Measurements from ENCODE around the gene MYRFL. TPM values are rescaled to one million over a fixed set of nuclear protein-coding genes. Genes with fewer than 3 reads are reported as not detected.

The MYRFL gene
- total RNA-seq, 2 experiments from 2014 or later, result not detected

GRCh38 chr12:69969011-69969410 lies 144.0 kb downstream of the MYRFL start:
- no peak for ATAC-seq
- no peaks in the 10 kb centered on the region for H3K4me1 Mint-ChIP-seq (ENCODE audit: low read depth)
- DNase-seq, result no peak
- intact Hi-C loops (cut with micrococcal nuclease), result no loop called here
- H3K27me3 Mint-ChIP-seq, result no peaks in the 10 kb centered on the region
- H3K36me3 Mint-ChIP-seq (ENCODE audit: low read depth), result no peaks in the 10 kb centered on the region
- H3K27ac Mint-ChIP-seq, result no peak overlapping the region
- no peak for TF ChIP-seq CTCF (IDR thresholded peaks at IDR 0.05)
- no peaks in the 10 kb centered on the region for H3K9me3 Mint-ChIP-seq
- no peak overlapping the region for H3K4me3 Mint-ChIP-seq
- POLR2A ChIA-PET, result no interaction called here
- CTCF ChIA-PET, result no interaction called here

- intact Hi-C loops (cut with micrococcal nuclease), result no loop called here
- CTCF ChIA-PET, result interaction anchor here (0.6 kb wide), 1 partner anchor 10 kb away, joined by 3 read pairs; no protein-coding TSS in a partner anchor
- TF ChIP-seq CTCF (IDR thresholded peaks at IDR 0.05), result no peak
- ATAC-seq (no peak), DNase-seq (no peak)
- H3K27ac Mint-ChIP-seq, result no peak overlapping the region
- H3K36me3 Mint-ChIP-seq (ENCODE audit: low read depth), result no peaks in the 10 kb centered on the region
- H3K27me3 Mint-ChIP-seq, result no peaks in the 10 kb centered on the region
- no peaks in the 10 kb centered on the region for H3K9me3 Mint-ChIP-seq
- H3K4me3 Mint-ChIP-seq, result no peak overlapping the region
- POLR2A ChIA-PET, result no interaction called here
- H3K4me1 Mint-ChIP-seq (ENCODE audit: low read depth), result no peaks in the 10 kb centered on the region
Measured at GRCh38 chr12:69972136-69972535, 147.1 kb downstream of the MYRFL start.

- ChIA-PET POLR2A (no interaction called here), CTCF (no interaction called here)
- H3K4me3 Mint-ChIP-seq, result no peak overlapping the region
- no peak overlapping the region for H3K27ac Mint-ChIP-seq
- intact Hi-C loops (cut with micrococcal nuclease), result no loop called here
- H3K9me3 Mint-ChIP-seq, result no peaks in the 10 kb centered on the region
- no peak for DNase-seq
- H3K36me3 Mint-ChIP-seq (ENCODE audit: low read depth), result no peaks in the 10 kb centered on the region
- TF ChIP-seq CTCF (IDR thresholded peaks at IDR 0.05), result no peak
- H3K4me1 Mint-ChIP-seq (ENCODE audit: low read depth), result no peaks in the 10 kb centered on the region
- ATAC-seq, result no peak
- no peaks in the 10 kb centered on the region for H3K27me3 Mint-ChIP-seq
Measured at GRCh38 chr12:69978020-69978419, 153.0 kb downstream of the MYRFL start.

DNA sequence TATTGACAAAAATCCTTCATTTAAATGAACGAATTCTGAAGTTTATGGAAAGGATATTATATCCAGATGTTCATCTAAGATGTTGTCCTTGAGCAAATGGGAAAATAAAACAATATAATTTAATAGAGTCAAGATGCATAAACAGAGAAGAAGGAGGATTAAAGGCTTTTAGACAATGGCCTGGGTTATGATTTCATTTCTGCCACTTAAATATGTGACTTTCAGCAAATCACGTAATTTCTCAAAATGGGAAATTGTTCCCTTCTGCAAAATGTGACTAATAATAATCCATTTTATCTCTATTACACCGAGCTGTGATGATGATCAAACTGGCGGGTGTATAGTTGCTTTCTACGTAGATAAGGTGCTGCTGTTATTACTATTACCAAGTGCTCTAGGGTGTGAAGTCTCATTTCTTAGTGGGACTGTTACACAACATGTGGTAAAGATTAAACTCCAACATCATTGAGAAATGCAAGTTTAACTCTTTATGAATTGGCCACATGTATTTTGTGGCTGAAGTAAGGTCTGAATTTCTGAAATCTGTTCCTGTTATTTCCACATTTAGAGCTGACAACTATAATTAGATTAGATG lies 157.0 kb downstream of the MYRFL start:
- no peaks in the 10 kb centered on the region for H3K4me1 Mint-ChIP-seq (ENCODE audit: low read depth)
- ATAC-seq (no peak), DNase-seq (no peak)
- POLR2A ChIA-PET, result no interaction called here
- no peak for TF ChIP-seq CTCF (IDR thresholded peaks at IDR 0.05)
- CTCF ChIA-PET, result no interaction called here
- no peaks in the 10 kb centered on the region for H3K36me3 Mint-ChIP-seq (ENCODE audit: low read depth)
- H3K9me3 Mint-ChIP-seq, result no peaks in the 10 kb centered on the region
- no peak overlapping the region for H3K4me3 Mint-ChIP-seq
- no peaks in the 10 kb centered on the region for H3K27me3 Mint-ChIP-seq
- intact Hi-C loops (cut with micrococcal nuclease), result no loop called here
- H3K27ac Mint-ChIP-seq, result no peak overlapping the region

DNA sequence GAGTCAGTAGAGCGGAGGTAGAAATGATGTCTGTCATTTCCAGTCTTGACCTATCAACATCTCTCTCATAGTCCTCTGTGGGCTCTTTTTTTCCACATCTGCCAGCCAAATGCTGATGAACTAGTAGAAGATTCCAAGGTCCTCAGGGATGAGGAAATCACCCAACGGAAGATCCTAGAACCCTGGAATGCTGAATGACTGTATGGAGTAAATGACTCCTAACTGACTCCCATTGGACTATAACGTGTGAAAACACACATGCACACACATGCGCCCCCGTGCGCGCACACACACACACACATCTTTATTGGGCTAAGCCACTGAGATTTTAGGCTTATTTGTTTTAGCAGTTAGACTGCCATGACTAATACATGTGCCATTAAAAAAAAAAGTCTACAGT lies 159.2 kb downstream of the MYRFL start:
- H3K9me3 Mint-ChIP-seq, result no peaks in the 10 kb centered on the region
- H3K27ac Mint-ChIP-seq, result no peak overlapping the region
- H3K36me3 Mint-ChIP-seq (ENCODE audit: low read depth), result no peaks in the 10 kb centered on the region
- CTCF ChIA-PET, result interaction anchor here (1.4 kb wide), 1 partner anchor 83 kb away, joined by 4 read pairs; no protein-coding TSS in a partner anchor
- POLR2A ChIA-PET, result no interaction called here
- H3K4me1 Mint-ChIP-seq (ENCODE audit: low read depth), result no peaks in the 10 kb centered on the region
- no peak for TF ChIP-seq CTCF (IDR thresholded peaks at IDR 0.05)
- DNase-seq (no peak), ATAC-seq (no peak)
- no peak overlapping the region for H3K4me3 Mint-ChIP-seq
- intact Hi-C loops (cut with micrococcal nuclease), result no loop called here
- H3K27me3 Mint-ChIP-seq, result no peaks in the 10 kb centered on the region
